ENCODE results near the gene MTUS2.

GRCh38 chr13:29384871-29385270 lies 564.7 kb downstream of the MTUS2 start:
- TF ChIP-seq YY1 (IDR thresholded peaks at IDR 0.05; ENCODE audit: insufficient read depth, insufficient read length) (no peak), SUZ12 (IDR thresholded peaks at IDR 0.05; ENCODE audit: extremely low read depth, insufficient read depth, insufficient read length) (no peak)
